ENCODE measurements around the gene STK24. TPM values are rescaled to one million over a fixed set of nuclear protein-coding genes. Genes with fewer than 3 reads are reported as not detected.

STK24 gene
- total RNA-seq, 6 donors from 2014 or later = 51.3 to 89.8 (median 78.6) TPM

DNA sequence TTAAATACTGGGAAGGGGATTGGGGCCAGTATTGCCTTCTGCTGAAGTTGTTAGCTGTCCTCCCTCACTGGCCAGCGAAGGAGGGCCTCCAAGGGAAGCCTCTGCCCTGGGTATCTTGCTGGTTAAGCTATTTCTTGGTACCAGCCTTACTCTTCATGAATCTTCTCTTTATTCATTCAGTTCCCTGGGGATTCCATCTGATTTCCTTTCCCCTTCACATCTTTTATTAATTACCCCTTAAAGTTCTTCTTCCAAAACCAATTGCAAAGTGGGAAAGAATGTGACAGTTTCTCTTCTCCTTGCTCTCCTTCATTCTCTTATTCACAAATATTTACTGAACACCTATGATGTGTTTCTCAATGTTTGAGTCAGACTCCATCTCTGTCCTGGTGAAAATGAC is 36.7 kb upstream of the STK24 start:
- no peaks in the 10 kb centered on the region for H3K36me3 ChIP-seq
- H3K4me1 ChIP-seq = no peaks in the 10 kb centered on the region
- WGBS, 2 donors = 83 to 90% methylated on average over 1 of the region's 1 CpG
- no peak for DNase-seq
- no peaks in the 10 kb centered on the region for H3K27me3 ChIP-seq
- H3K9me3 ChIP-seq = no peaks in the 10 kb centered on the region
- no peak for ATAC-seq (ENCODE audit: low FRiP score in 2 of 2)
- no peak overlapping the region for H3K27ac ChIP-seq
- TF ChIP-seq EP300 (IDR thresholded peaks at IDR 0.05) = no peak
- TF ChIP-seq, protein P1, sequence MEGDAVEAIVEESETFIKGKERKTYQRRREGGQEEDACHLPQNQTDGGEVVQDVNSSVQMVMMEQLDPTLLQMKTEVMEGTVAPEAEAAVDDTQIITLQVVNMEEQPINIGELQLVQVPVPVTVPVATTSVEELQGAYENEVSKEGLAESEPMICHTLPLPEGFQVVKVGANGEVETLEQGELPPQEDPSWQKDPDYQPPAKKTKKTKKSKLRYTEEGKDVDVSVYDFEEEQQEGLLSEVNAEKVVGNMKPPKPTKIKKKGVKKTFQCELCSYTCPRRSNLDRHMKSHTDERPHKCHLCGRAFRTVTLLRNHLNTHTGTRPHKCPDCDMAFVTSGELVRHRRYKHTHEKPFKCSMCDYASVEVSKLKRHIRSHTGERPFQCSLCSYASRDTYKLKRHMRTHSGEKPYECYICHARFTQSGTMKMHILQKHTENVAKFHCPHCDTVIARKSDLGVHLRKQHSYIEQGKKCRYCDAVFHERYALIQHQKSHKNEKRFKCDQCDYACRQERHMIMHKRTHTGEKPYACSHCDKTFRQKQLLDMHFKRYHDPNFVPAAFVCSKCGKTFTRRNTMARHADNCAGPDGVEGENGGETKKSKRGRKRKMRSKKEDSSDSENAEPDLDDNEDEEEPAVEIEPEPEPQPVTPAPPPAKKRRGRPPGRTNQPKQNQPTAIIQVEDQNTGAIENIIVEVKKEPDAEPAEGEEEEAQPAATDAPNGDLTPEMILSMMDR (IDR thresholded peaks at IDR 0.05) = no peak
- TF ChIP-seq POLR2AphosphoS5 (IDR thresholded peaks at IDR 0.05) = no peak
- TF ChIP-seq POLR2A (IDR thresholded peaks at IDR 0.05) = no peak
- H3K4me3 ChIP-seq = no peak overlapping the region

DNA sequence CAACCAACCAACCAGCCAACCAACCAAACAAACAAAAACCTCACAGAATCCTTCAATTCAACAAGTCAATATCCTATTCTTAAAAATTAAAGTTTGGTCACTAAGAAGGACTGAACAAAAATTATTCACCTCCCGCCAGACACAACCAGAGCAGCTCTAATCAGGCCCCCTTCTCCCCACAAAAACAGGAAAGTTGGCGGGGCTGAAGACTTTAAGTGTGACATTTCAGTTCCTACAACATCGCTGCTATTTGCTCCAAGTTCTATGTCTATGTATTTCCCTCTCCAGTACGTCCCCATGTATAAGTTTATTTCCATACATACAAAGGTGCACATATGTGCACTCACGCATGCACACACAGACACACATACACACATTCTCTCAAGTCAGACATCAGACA is 32.8 kb upstream of the STK24 start:
- no peaks in the 10 kb centered on the region for H3K36me3 ChIP-seq
- TF ChIP-seq POLR2A (IDR thresholded peaks at IDR 0.05) (no peak), EP300 (IDR thresholded peaks at IDR 0.05) (no peak), POLR2AphosphoS5 (IDR thresholded peaks at IDR 0.05) (no peak)
- TF ChIP-seq, protein P1 (IDR thresholded peaks at IDR 0.05) = no peak
- DNase-seq (no peak), ATAC-seq (ENCODE audit: low FRiP score in 2 of 2) (no peak)
- no peak overlapping the region for H3K4me3 ChIP-seq
- no peaks in the 10 kb centered on the region for H3K27me3 ChIP-seq
- H3K9me3 ChIP-seq = no peaks in the 10 kb centered on the region
- H3K27ac ChIP-seq = no peak overlapping the region
- H3K4me1 ChIP-seq = no peaks in the 10 kb centered on the region
- WGBS, 2 donors = 83 to 88% methylated on average over 5 of the region's 5 CpGs

- 51 to 69% methylated on average over 5 of the region's 5 CpGs for WGBS, 2 donors
- no peaks in the 10 kb centered on the region for H3K9me3 ChIP-seq
- DNase-seq (no peak), ATAC-seq (ENCODE audit: low FRiP score in 2 of 2) (no peak)
- no peak for TF ChIP-seq POLR2AphosphoS5 (IDR thresholded peaks at IDR 0.05)
- no peak for TF ChIP-seq POLR2A (IDR thresholded peaks at IDR 0.05)
- TF ChIP-seq EP300 (IDR thresholded peaks at IDR 0.05) = no peak
- TF ChIP-seq, protein P1 (IDR thresholded peaks at IDR 0.05) = no peak
- H3K4me3 ChIP-seq = no peak overlapping the region
- no peak overlapping the region for H3K27ac ChIP-seq
- no peaks in the 10 kb centered on the region for H3K27me3 ChIP-seq
- H3K4me1 ChIP-seq = no peaks in the 10 kb centered on the region
- H3K36me3 ChIP-seq = no peaks in the 10 kb centered on the region
These were observed 29.4 kb upstream of the STK24 start for GRCh38 chr13:98606296-98606695.

DNA sequence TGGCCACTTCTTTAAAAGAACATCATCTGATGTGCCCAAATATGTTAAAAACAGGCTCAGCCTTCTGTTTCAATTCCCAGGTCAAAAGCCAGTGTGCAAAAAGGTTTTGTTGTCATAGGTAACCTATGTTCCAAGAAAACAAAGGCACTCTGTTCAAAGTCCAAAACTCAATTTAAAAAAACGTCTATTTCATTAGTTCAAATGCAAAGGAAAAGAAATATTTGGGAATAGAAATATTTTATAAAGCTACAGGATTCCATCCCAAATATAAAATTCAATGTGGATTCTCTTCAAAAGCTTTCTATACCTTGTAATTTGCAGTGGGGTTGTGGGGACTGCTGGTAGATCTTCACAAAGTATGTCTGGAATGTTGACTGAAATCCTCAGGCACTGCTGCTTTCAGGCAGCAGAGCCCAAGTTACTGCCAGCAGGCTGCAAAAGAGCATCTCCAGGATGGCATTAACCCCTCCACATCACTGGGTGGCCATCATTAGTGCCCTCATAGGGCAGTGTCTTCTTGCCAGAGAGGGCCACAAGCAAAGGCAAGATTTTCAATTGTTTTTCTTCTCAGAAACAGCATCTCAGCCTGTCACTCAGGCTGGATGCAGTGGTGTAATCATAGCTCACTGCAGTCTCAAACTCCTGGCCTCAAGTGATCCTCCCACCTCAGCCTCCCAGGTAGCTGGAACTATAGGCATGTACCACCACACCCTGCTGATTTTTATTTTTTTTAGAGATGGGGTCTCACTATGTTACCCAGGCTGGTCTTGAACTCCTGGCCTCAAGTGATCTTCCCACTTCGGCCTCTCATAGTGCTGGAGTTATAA is 22.8 kb upstream of the STK24 start:
- ATAC-seq (ENCODE audit: low FRiP score in 2 of 2) (no peak), DNase-seq (no peak)
- 62 to 68% methylated on average over 2 of the region's 2 CpGs for WGBS, 2 donors
- no peaks in the 10 kb centered on the region for H3K36me3 ChIP-seq
- TF ChIP-seq, protein P1 (IDR thresholded peaks at IDR 0.05) = no peak
- no peak for TF ChIP-seq POLR2A (IDR thresholded peaks at IDR 0.05)
- H3K4me1 ChIP-seq = no peaks in the 10 kb centered on the region
- no peaks in the 10 kb centered on the region for H3K9me3 ChIP-seq
- H3K27me3 ChIP-seq = no peaks in the 10 kb centered on the region
- H3K4me3 ChIP-seq = no peak overlapping the region
- no peak overlapping the region for H3K27ac ChIP-seq

DNA sequence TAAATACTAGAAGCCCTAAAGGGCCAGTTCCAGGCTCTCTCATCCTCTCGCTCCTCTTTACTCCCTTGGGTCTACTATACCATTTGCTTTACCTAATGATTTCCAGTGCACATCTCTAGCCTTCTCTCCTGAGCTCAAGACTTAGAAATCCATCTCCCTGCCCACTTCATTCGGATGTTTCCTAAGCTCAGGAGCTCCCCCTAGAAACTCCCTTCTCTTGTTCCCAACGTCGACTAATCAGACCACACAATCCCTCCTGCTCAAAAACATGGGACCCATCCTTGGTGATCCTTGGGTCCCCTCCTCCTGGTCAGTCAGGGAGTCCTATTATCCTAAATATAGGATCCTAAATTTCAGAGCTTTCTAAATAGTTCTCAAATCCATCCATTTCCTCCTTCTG is 21.1 kb upstream of the STK24 start:
- Histone ChIP-seq H3K27ac (no peak overlapping the region), H3K9me3 (no peaks in the 10 kb centered on the region), H3K4me3 (no peak overlapping the region), H3K27me3 (no peaks in the 10 kb centered on the region), H3K4me1 (no peaks in the 10 kb centered on the region), H3K36me3 (no peaks in the 10 kb centered on the region)
- TF ChIP-seq POLR2A (IDR thresholded peaks at IDR 0.05) (no peak), EP300 (IDR thresholded peaks at IDR 0.05) (no peak)
- WGBS, 2 donors = 42 to 59% methylated on average over 4 of the region's 4 CpGs
- DNase-seq (no peak), ATAC-seq (ENCODE audit: low FRiP score in 2 of 2) (peak in 1 of 2 donors; percentile 40)

Data from upper lobe of left lung (tissue), 6 donors.